ENCODE results near the gene NCLN. TPM values are rescaled to one million over a fixed set of nuclear protein-coding genes. Genes with fewer than 3 reads are reported as not detected.

NCLN gene
- total RNA-seq, 1 donor from 2014 or later, result 54.6 TPM

GRCh38 chr19:3222709-3223108 lies 37.0 kb downstream of the NCLN start:
- H3K4me1 Mint-ChIP-seq (ENCODE audit: low read depth), result no peaks in the 10 kb centered on the region
- TF ChIP-seq CTCF (IDR thresholded peaks at IDR 0.05; ENCODE audit: unreplicated experiment), result no peak
- peaks cover 26% of the 10 kb centered on the region for H3K27me3 Mint-ChIP-seq
- DNase-seq (ENCODE audit: low spot score, unreplicated experiment), result no peak
- no peak overlapping the region for H3K4me3 Mint-ChIP-seq (ENCODE audit: low read depth)
- no peaks in the 10 kb centered on the region for H3K36me3 Mint-ChIP-seq (ENCODE audit: insufficient read depth)
- H3K27ac Mint-ChIP-seq, result no peak overlapping the region
- no peaks in the 10 kb centered on the region for H3K9me3 Mint-ChIP-seq (ENCODE audit: low read depth)

DNA sequence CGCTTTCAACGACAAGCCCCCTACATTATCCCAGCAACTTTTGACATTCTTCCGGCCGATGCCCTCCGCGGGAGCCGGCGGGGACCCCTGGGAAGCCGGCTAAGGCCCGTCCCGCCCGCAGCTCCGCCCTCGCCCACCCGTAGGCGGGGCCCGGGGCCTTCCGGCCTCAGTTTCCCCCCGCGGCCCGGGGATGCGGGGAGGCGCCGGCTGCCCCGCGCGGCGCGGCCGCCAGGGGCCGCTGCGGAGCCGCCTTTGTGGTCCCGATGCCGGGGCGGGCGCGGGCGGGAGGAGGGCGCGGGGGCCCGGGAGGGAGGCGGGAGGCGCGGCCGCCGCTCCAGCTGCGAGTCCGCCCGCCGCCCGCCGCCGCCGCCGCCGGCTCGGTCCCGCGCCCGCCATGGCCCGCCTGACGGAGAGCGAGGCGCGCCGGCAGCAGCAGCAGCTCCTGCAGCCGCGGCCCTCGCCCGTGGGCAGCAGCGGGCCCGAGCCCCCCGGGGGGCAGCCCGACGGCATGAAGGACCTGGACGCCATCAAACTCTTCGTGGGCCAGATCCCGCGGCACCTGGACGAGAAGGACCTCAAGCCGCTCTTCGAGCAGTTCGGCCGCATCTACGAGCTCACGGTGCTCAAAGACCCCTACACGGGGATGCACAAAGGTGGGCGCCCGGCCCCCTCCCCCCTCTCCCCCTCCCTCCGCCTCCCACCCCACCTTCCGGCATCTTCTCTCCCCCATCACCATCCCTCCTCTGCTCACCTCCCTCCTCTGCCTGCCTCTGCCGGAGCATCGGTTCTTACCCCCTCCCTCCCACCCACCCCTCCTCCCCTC lies 38.8 kb downstream of the NCLN start, which contains the start of gene CELF5:
TSS of gene CELF5 (plus strand) at position 316 of the 823 bp plus-strand sequence. CDS start at position 395, 79 bp downstream.
- peak within 1 kb of the TSS; percentile 35 for H3K4me3 Mint-ChIP-seq (ENCODE audit: low read depth)
- peaks cover 30% of the 10 kb centered on the region for H3K27me3 Mint-ChIP-seq

GRCh38 chr19:3225169-3225485 lies 39.4 kb downstream of the NCLN start:
- Mint-ChIP-seq H3K27ac (no peak overlapping the region), H3K36me3 (ENCODE audit: insufficient read depth) (no peaks in the 10 kb centered on the region), H3K4me3 (ENCODE audit: low read depth) (no peak overlapping the region), H3K9me3 (ENCODE audit: low read depth) (no peaks in the 10 kb centered on the region), H3K4me1 (ENCODE audit: low read depth) (no peaks in the 10 kb centered on the region), H3K27me3 (peaks cover 30% of the 10 kb centered on the region)
- no peak for TF ChIP-seq CTCF (IDR thresholded peaks at IDR 0.05; ENCODE audit: unreplicated experiment)
- no peak for DNase-seq (ENCODE audit: low spot score, unreplicated experiment)

More for the DNA sequence above, 38.8 kb downstream of the NCLN start, which contains the start of gene CELF5:
- H3K36me3 Mint-ChIP-seq (ENCODE audit: insufficient read depth), result no peaks in the 10 kb centered on the region
- no peaks in the 10 kb centered on the region for H3K9me3 Mint-ChIP-seq (ENCODE audit: low read depth)
- no peaks in the 10 kb centered on the region for H3K4me1 Mint-ChIP-seq (ENCODE audit: low read depth)
- DNase-seq (ENCODE audit: low spot score, unreplicated experiment), result peak; percentile 52
- TF ChIP-seq CTCF (IDR thresholded peaks at IDR 0.05; ENCODE audit: unreplicated experiment), result peak; percentile 68
- no peak within 1 kb of the TSS for H3K27ac Mint-ChIP-seq

DNA sequence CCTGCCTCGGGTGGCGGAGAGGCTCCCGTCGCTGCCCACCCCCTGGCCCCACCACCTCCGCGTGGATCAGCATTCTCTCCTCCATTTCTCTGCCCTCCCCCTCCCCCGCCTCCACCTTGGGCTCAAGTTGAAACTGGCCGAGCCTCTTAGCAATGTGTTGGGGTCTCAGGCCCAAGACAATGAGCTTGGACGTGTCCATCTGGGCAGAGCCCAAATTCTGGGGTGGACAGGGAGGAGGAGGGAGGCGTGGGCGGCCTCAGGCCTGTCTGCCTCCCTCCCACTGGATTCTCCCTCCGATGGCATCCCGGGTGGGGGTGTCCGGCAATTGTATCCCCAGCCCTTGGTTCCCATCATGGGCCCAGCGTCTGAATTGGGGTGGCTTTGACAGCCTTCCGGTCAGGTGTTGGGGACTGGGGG lies 40.0 kb downstream of the NCLN start:
- H3K4me3 Mint-ChIP-seq (ENCODE audit: low read depth), result no peak overlapping the region
- no peaks in the 10 kb centered on the region for H3K36me3 Mint-ChIP-seq (ENCODE audit: insufficient read depth)
- no peak for DNase-seq (ENCODE audit: low spot score, unreplicated experiment)
- peaks cover 30% of the 10 kb centered on the region for H3K27me3 Mint-ChIP-seq
- no peak overlapping the region for H3K27ac Mint-ChIP-seq
- no peak for TF ChIP-seq CTCF (IDR thresholded peaks at IDR 0.05; ENCODE audit: unreplicated experiment)
- no peaks in the 10 kb centered on the region for H3K4me1 Mint-ChIP-seq (ENCODE audit: low read depth)
- H3K9me3 Mint-ChIP-seq (ENCODE audit: low read depth), result no peaks in the 10 kb centered on the region

DNA sequence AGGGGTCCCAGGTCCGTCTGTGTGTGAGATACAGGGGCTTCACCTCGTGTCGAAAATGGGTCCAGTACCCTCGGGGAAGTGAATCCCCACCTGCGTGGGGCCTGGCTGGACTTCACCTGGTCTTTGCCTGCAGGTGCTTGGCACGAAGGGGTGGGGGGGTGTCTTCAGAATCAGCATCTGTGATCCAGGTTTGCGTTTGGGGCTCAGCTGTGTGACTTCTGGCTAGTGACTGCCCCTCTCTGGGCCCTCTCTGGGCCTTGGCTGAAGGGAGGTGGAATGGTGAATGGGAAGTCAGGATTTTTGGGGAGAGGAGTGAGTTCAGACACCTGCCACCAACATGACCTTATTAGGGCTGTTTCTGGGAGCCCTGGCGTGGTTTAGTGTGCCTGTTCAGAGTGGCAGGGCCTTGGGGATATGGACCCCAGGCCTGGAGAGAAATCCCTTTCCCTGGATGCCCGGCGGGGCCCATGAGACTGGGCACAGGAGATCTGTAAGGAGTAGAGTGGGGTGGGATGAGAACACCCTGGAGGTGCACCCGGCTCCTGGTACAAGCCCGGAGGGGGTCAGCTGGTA lies 41.4 kb downstream of the NCLN start:
- no peaks in the 10 kb centered on the region for H3K9me3 Mint-ChIP-seq (ENCODE audit: low read depth)
- DNase-seq (ENCODE audit: low spot score, unreplicated experiment), result no peak
- no peak overlapping the region for H3K4me3 Mint-ChIP-seq (ENCODE audit: low read depth)
- H3K27me3 Mint-ChIP-seq, result peaks cover 33% of the 10 kb centered on the region
- H3K4me1 Mint-ChIP-seq (ENCODE audit: low read depth), result no peaks in the 10 kb centered on the region
- no peaks in the 10 kb centered on the region for H3K36me3 Mint-ChIP-seq (ENCODE audit: insufficient read depth)
- TF ChIP-seq CTCF (IDR thresholded peaks at IDR 0.05; ENCODE audit: unreplicated experiment), result no peak
- H3K27ac Mint-ChIP-seq, result no peak overlapping the region

Measured in progenitor cell of endocrine pancreas (in vitro differentiated cells).